Measurements from ENCODE around the gene SIMC1. TPM values are rescaled to one million over a fixed set of nuclear protein-coding genes. Genes with fewer than 3 reads are reported as not detected.

The SIMC1 gene
- polyA plus RNA-seq, 1 of the 3 experiments (the other 2 are of a cell fraction), result 12.4 TPM

DNA sequence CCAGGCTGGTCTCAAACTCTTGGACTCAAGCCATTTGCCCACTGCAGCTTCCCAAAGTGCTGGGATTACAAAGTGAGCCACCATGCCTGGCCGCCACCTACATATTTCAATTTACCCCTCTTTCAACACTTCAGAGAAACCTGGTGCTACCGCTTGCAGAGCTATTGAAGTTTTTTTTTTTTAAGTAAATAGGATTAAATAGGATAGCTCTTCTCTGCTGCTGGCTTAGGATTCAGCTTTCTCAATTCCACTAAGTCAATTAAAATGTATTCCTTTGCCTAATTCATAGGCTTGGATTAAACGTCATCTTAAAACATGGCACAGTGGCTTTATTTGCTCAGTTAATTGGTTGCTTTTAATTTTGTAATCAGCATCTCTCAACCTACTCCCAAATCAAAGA, 82.4 kb downstream of the SIMC1 start:
- Histone ChIP-seq H3K4me1 (ENCODE audit: control insufficient read depth in 1 of 2, insufficient read depth in 2 of 2, low read depth in 1 of 2, low read length in 1 of 2) (no peaks in the 10 kb centered on the region), H3K79me2 (ENCODE audit: insufficient read depth) (no peaks in the 10 kb centered on the region), H3K9me3 (no peaks in the 10 kb centered on the region), H3K4me2 (no peak overlapping the region), H3K36me3 (replicated peaks in 1 of 2; ENCODE audit: control insufficient read depth in 1 of 2, insufficient read depth in 2 of 2, low read length in 1 of 2) (peaks cover 20 to 32% of the 10 kb centered on the region in 2 experiments), H2AFZ (ENCODE audit: low read depth) (no peak overlapping the region), H3F3A (replicated peaks; ENCODE audit: insufficient read depth) (no peaks in the 10 kb centered on the region), H3K27ac (ENCODE audit: low read depth in 2 of 2, low read length in 1 of 2) (no peak overlapping the region), H3K27me3 (ENCODE audit: insufficient read depth) (no peaks in the 10 kb centered on the region), H3K4me3 (ENCODE audit: low read depth in 2 of 2, low read length in 1 of 2) (no peak overlapping the region), H4K20me1 (ENCODE audit: insufficient read depth) (no peaks in the 10 kb centered on the region), H3K9me2 (no peaks in the 10 kb centered on the region), H3K9ac (no peak overlapping the region)
- POLR2A ChIA-PET, result no interaction called here
- TF ChIP-seq POLR2AphosphoS5 (IDR thresholded peaks at IDR 0.05; ENCODE audit: low read depth, low read length) (no peak), NRF1 (IDR thresholded peaks at IDR 0.05; ENCODE audit: low read depth, low read length) (no peak), EZH2phosphoT487 (IDR thresholded peaks at IDR 0.05; ENCODE audit: borderline replicate concordance, low read depth) (no peak), NFIC (IDR thresholded peaks at IDR 0.05; ENCODE audit: borderline replicate concordance) (no peak), EP300 (IDR thresholded peaks at IDR 0.05; ENCODE audit: borderline replicate concordance in 1 of 2, low read depth in 1 of 2, low read length in 1 of 2) (no peak), FOSL2 (IDR thresholded peaks at IDR 0.05; ENCODE audit: borderline replicate concordance, low read depth) (no peak), RCOR1 (IDR thresholded peaks at IDR 0.05; ENCODE audit: low read length) (no peak), MEF2A (IDR thresholded peaks at IDR 0.05; ENCODE audit: borderline replicate concordance, low read depth) (no peak), FOXM1 (IDR thresholded peaks at IDR 0.05; ENCODE audit: low read depth) (no peak), RFX5 (IDR thresholded peaks at IDR 0.05; ENCODE audit: low read length) (no peak), TAF1 (IDR thresholded peaks at IDR 0.05; ENCODE audit: borderline replicate concordance, low read depth, low read length) (no peak)
- DNase-seq, result no peak
- 94% methylated on average over 3 of the region's 3 CpGs for WGBS (ENCODE audit: low lambda C conversion rate)
- CTCF ChIA-PET, result interaction anchor here (0.9 kb wide), 1 partner anchor 590 kb away, joined by 3 read pairs; no protein-coding TSS in a partner anchor

DNA sequence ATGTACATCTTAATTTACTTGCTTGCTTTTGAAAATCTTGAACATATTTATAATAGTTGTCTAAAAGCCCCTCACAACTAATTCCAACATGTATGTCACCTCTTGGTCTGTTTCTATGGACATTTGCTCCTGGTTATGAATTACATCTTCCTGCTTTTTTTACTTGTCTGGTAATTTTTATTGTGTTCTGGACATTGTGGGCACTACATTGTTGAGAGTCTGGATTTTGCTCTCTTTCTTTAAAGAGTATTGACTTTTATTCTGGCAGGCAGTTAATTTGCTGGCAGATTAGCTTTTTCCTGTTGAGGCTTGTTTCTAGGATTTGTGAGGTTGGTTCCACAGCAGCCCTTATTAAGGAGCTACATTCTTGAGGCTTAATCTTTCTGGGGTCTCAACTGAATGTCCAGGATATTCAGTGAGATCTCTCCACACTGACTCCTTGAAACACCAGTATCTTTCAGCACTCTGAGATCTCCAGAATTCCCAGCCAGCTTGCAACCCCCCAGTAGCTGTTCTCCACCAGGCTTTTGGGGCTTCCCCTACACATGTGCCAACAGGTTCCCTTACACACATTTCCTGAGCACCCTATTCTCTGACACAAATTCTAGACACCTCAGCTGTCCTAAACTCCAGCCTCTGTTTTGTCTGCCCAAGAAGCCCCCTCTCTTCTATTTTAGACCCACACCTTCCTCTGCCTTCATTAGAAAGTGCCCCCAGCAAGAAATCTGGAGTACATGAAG, 96.0 kb downstream of the SIMC1 start:
- H3K27ac ChIP-seq (ENCODE audit: low read depth in 2 of 2, low read length in 1 of 2), result no peak overlapping the region
- no peak for DNase-seq
- ChIA-PET POLR2A (no interaction called here), CTCF (interaction anchor here (0.6 kb wide), 1 partner anchor 745 kb away, joined by 3 read pairs; no protein-coding TSS in a partner anchor)
- no peaks in the 10 kb centered on the region for H3K79me2 ChIP-seq (ENCODE audit: insufficient read depth)
- no peak overlapping the region for H2AFZ ChIP-seq (ENCODE audit: low read depth)
- H3K4me2 ChIP-seq, result no peak overlapping the region
- H3K9ac ChIP-seq, result no peak overlapping the region
- no peak overlapping the region for H3K4me3 ChIP-seq (ENCODE audit: low read depth in 2 of 2, low read length in 1 of 2)
- peaks cover 6 to 20% of the 10 kb centered on the region in 2 experiments for H3K36me3 ChIP-seq (replicated peaks in 1 of 2; ENCODE audit: control insufficient read depth in 1 of 2, insufficient read depth in 2 of 2, low read length in 1 of 2)
- H4K20me1 ChIP-seq (ENCODE audit: insufficient read depth), result no peaks in the 10 kb centered on the region
- no peaks in the 10 kb centered on the region for H3K9me2 ChIP-seq
- H3F3A ChIP-seq (replicated peaks; ENCODE audit: insufficient read depth), result no peaks in the 10 kb centered on the region
- no peak for TF ChIP-seq EP300 (IDR thresholded peaks at IDR 0.05; ENCODE audit: borderline replicate concordance in 1 of 2, low read depth in 1 of 2, low read length in 1 of 2)
- TF ChIP-seq, protein P1, sequence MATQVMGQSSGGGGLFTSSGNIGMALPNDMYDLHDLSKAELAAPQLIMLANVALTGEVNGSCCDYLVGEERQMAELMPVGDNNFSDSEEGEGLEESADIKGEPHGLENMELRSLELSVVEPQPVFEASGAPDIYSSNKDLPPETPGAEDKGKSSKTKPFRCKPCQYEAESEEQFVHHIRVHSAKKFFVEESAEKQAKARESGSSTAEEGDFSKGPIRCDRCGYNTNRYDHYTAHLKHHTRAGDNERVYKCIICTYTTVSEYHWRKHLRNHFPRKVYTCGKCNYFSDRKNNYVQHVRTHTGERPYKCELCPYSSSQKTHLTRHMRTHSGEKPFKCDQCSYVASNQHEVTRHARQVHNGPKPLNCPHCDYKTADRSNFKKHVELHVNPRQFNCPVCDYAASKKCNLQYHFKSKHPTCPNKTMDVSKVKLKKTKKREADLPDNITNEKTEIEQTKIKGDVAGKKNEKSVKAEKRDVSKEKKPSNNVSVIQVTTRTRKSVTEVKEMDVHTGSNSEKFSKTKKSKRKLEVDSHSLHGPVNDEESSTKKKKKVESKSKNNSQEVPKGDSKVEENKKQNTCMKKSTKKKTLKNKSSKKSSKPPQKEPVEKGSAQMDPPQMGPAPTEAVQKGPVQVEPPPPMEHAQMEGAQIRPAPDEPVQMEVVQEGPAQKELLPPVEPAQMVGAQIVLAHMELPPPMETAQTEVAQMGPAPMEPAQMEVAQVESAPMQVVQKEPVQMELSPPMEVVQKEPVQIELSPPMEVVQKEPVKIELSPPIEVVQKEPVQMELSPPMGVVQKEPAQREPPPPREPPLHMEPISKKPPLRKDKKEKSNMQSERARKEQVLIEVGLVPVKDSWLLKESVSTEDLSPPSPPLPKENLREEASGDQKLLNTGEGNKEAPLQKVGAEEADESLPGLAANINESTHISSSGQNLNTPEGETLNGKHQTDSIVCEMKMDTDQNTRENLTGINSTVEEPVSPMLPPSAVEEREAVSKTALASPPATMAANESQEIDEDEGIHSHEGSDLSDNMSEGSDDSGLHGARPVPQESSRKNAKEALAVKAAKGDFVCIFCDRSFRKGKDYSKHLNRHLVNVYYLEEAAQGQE (IDR thresholded peaks at IDR 0.05; ENCODE audit: low read depth, low read length), result no peak
- TF ChIP-seq GABPA (IDR thresholded peaks at IDR 0.05; ENCODE audit: low read depth), result no peak
- no peak for TF ChIP-seq TEAD4 (IDR thresholded peaks at IDR 0.05; ENCODE audit: borderline replicate concordance, insufficient read depth)
- no peak for TF ChIP-seq YY1 (IDR thresholded peaks at IDR 0.05; ENCODE audit: low read depth)
- TF ChIP-seq NFIC (IDR thresholded peaks at IDR 0.05; ENCODE audit: borderline replicate concordance), result no peak
- no peak for TF ChIP-seq EZH2phosphoT487 (IDR thresholded peaks at IDR 0.05; ENCODE audit: borderline replicate concordance, low read depth)
- H3K9me3 ChIP-seq, result no peaks in the 10 kb centered on the region
- no peaks in the 10 kb centered on the region for H3K4me1 ChIP-seq (ENCODE audit: control insufficient read depth in 1 of 2, insufficient read depth in 2 of 2, low read depth in 1 of 2, low read length in 1 of 2)
- no peaks in the 10 kb centered on the region for H3K27me3 ChIP-seq (ENCODE audit: insufficient read depth)

Data from SK-N-SH (cell line).